Stimulated activated CD8-positive, alpha-beta memory T cell treated with anti-CD3 and anti-CD28 coated beads, Interleukin-4, amount 100 ng/mL, for 1 hour (primary cell): Measurements from ENCODE around the gene CLCN6.

Experiments used
- DNase-seq, 2 donors: peaks; one replicate each; pipeline ENCODE4 v3.0.0-alpha.2; 2020; ENCODE audit warnings: low read depth in 2 of 2, low spot score in 1 of 2

The CLCN6 gene

GRCh38 chr1:11847667-11848372, 41.8 kb downstream of the CLCN6 start, which contains the start of gene NPPA:
Gene NPPA, minus strand, starts transcription at chr1:11847783. Its CDS starts 99 bp downstream, at chr1:11847684.
- DNase-seq: no peak

- DNase-seq: no peak
These were observed 42.3 kb downstream of the CLCN6 start for GRCh38 chr1:11848373-11848700.

GRCh38 chr1:11850156-11850555, 44.2 kb downstream of the CLCN6 start:
- no peak for DNase-seq

- no peak for DNase-seq
These were observed 45.2 kb downstream of the CLCN6 start for GRCh38 chr1:11851180-11851579.

GRCh38 chr1:11854519-11854918, 48.5 kb downstream of the CLCN6 start:
- DNase-seq: no peak

GRCh38 chr1:11855430-11855829, 49.4 kb downstream of the CLCN6 start:
- DNase-seq: no peak

GRCh38 chr1:11856698-11857097, 50.7 kb downstream of the CLCN6 start:
- DNase-seq: no peak

GRCh38 chr1:11857164-11857851, 51.3 kb downstream of the CLCN6 start:
- no peak for DNase-seq

GRCh38 chr1:11858158-11858557, 52.2 kb downstream of the CLCN6 start:
- no peak for DNase-seq

- DNase-seq: no peak
These were observed 52.6 kb downstream of the CLCN6 start, which contains the start of gene NPPB for GRCh38 chr1:11858613-11858967. Gene NPPB, minus strand, starts transcription at chr1:11858945. Its CDS starts 112 bp downstream, at chr1:11858833.

GRCh38 chr1:11858968-11859871, 53.2 kb downstream of the CLCN6 start:
- peak; percentile 23 to 42 for DNase-seq

- no peak for DNase-seq
These were observed 54.1 kb downstream of the CLCN6 start for GRCh38 chr1:11860083-11860482.

- no peak for DNase-seq
These were observed 54.6 kb downstream of the CLCN6 start for GRCh38 chr1:11860587-11860986.

- DNase-seq: no peak
These were observed 56.9 kb downstream of the CLCN6 start for GRCh38 chr1:11862890-11863289.

GRCh38 chr1:11868331-11868980, 62.5 kb downstream of the CLCN6 start:
- DNase-seq: no peak

GRCh38 chr1:11869104-11869503, 63.1 kb downstream of the CLCN6 start:
- no peak for DNase-seq

GRCh38 chr1:11869650-11870207, 63.7 kb downstream of the CLCN6 start:
- no peak for DNase-seq

- no peak for DNase-seq
These were observed 66.6 kb downstream of the CLCN6 start for GRCh38 chr1:11872545-11872944.

GRCh38 chr1:11873395-11874257, 67.6 kb downstream of the CLCN6 start:
- DNase-seq: no peak

GRCh38 chr1:11874258-11874562, 68.2 kb downstream of the CLCN6 start:
- no peak for DNase-seq
